Calu3 (cell line): Measurements from ENCODE around the gene DNASE1L1. TPM values are rescaled to one million over a fixed set of nuclear protein-coding genes. Genes with fewer than 3 reads are reported as not detected.

ENCODE experiments used
- BruUV-seq: library from RNA; stranded (reverse); fragments of 400-500 nt; replicated peaks from 2 replicates; lab custom pipeline; 2021; lab: Mats Ljungman, UMichigan
- CTCF ChIA-PET: fragments of 300-600 bp; sonication (Branson Sonifier 250); formaldehyde crosslinking; loops from one replicate; lab custom pipeline; 2022; ENCODE audit warnings: antibody characterized with exemption; lab: Charles Lee
- DNase-seq: peaks from one replicate; pipeline ENCODE4 v3.0.0; 2022
- H3K27ac Mint-ChIP-seq: one replicate; pipeline ENCODE4 v1.8.0; 2022; ENCODE audit warnings: mixed read lengths; ENCODE audit not compliant: unreplicated experiment
- H3K27me3 Mint-ChIP-seq: one replicate; pipeline ENCODE4 v1.8.0; 2022; ENCODE audit warnings: mixed read lengths; ENCODE audit not compliant: unreplicated experiment
- H3K36me3 Mint-ChIP-seq: one replicate; pipeline ENCODE4 v1.8.0; 2022; ENCODE audit warnings: mild to moderate bottlenecking, moderate library complexity, mixed read lengths; ENCODE audit not compliant: insufficient read depth, unreplicated experiment
- H3K4me1 Mint-ChIP-seq: one replicate; pipeline ENCODE4 v1.8.0; 2022; ENCODE audit warnings: mild to moderate bottlenecking, low read depth, mixed read lengths; ENCODE audit not compliant: unreplicated experiment
- H3K4me3 Mint-ChIP-seq: one replicate; pipeline ENCODE4 v1.8.0; 2022; ENCODE audit warnings: mild to moderate bottlenecking, low read depth, moderate library complexity, mixed read lengths; ENCODE audit not compliant: unreplicated experiment
- H3K9me3 Mint-ChIP-seq: one replicate; pipeline ENCODE4 v1.8.0; 2022; ENCODE audit warnings: low read depth, mixed read lengths; ENCODE audit not compliant: unreplicated experiment
- CTCF ChIP-seq: fragments of 200-600 bp; IDR thresholded peaks from one replicate; pipeline ENCODE4 v1.8.0; 2022; ENCODE audit warnings: antibody characterized with exemption; ENCODE audit not compliant: unreplicated experiment
- intact Hi-C: fragments of 100-400 bp; cut with micrococcal nuclease; formaldehyde crosslinking; loops from one replicate; pipeline ENCODE4 v1.10.0; 2022; ENCODE audit not compliant: unreplicated experiment
- total RNA-seq: library from RNA; stranded (reverse); gene quantifications from 2 replicates; pipeline ENCODE4 v1.2.3, GENCODE V29; 2022

DNASE1L1 gene
- total RNA-seq, 1 experiment from 2014 or later: 30.6 TPM

- no peak for TF ChIP-seq CTCF
- no TSS peak for BruUV-seq
- Mint-ChIP-seq H3K36me3 (peaks cover 47% of the 10 kb centered on the region), H3K27ac (no peak overlapping the region), H3K9me3 (no peaks in the 10 kb centered on the region), H3K27me3 (no peaks in the 10 kb centered on the region), H3K4me3 (no peak overlapping the region), H3K4me1 (peaks cover 8% of the 10 kb centered on the region)
- intact Hi-C loops: no loop called here
- CTCF ChIA-PET: no interaction called here
- no peak for DNase-seq
Observed at GRCh38 chrX:154452823-154453222, 43.8 kb upstream of the DNASE1L1 start.

GRCh38 chrX:154450312-154450711 lies 41.3 kb upstream of the DNASE1L1 start:
- Mint-ChIP-seq H3K27ac (no peak overlapping the region), H3K9me3 (no peaks in the 10 kb centered on the region), H3K27me3 (no peaks in the 10 kb centered on the region), H3K36me3 (peaks cover 58% of the 10 kb centered on the region), H3K4me3 (no peak overlapping the region), H3K4me1 (no peaks in the 10 kb centered on the region)
- no peak for TF ChIP-seq CTCF
- CTCF ChIA-PET: no interaction called here
- intact Hi-C loops: no loop called here
- no TSS peak for BruUV-seq
- no peak for DNase-seq

GRCh38 chrX:154449618-154450017 lies 40.6 kb upstream of the DNASE1L1 start:
- no TSS peak for BruUV-seq
- peaks cover 61% of the 10 kb centered on the region for H3K36me3 Mint-ChIP-seq
- H3K4me1 Mint-ChIP-seq: no peaks in the 10 kb centered on the region
- intact Hi-C loops: no loop called here
- CTCF ChIA-PET: no interaction called here
- no peak for TF ChIP-seq CTCF
- DNase-seq: no peak
- no peak overlapping the region for H3K27ac Mint-ChIP-seq
- H3K27me3 Mint-ChIP-seq: no peaks in the 10 kb centered on the region
- no peak overlapping the region for H3K4me3 Mint-ChIP-seq
- H3K9me3 Mint-ChIP-seq: no peaks in the 10 kb centered on the region

GRCh38 chrX:154448484-154448883 lies 39.4 kb upstream of the DNASE1L1 start:
- Mint-ChIP-seq H3K4me3 (no peak overlapping the region), H3K27ac (no peak overlapping the region), H3K9me3 (no peaks in the 10 kb centered on the region), H3K27me3 (no peaks in the 10 kb centered on the region), H3K4me1 (peaks cover 3% of the 10 kb centered on the region), H3K36me3 (peaks cover 73% of the 10 kb centered on the region)
- intact Hi-C loops: no loop called here
- CTCF ChIA-PET: no interaction called here
- BruUV-seq: no TSS peak
- TF ChIP-seq CTCF: no peak
- no peak for DNase-seq

- TF ChIP-seq CTCF: no peak
- CTCF ChIA-PET: no interaction called here
- intact Hi-C loops: no loop called here
- no peak for DNase-seq
- peak overlapping the region; percentile 40 for H3K4me3 Mint-ChIP-seq
- BruUV-seq: no TSS peak
- H3K4me1 Mint-ChIP-seq: peaks cover 14% of the 10 kb centered on the region
- H3K27ac Mint-ChIP-seq: no peak overlapping the region
- no peaks in the 10 kb centered on the region for H3K9me3 Mint-ChIP-seq
- H3K27me3 Mint-ChIP-seq: no peaks in the 10 kb centered on the region
- peaks cover 69% of the 10 kb centered on the region for H3K36me3 Mint-ChIP-seq
Observed at GRCh38 chrX:154446430-154446829, 37.4 kb upstream of the DNASE1L1 start.
